Measurements from ENCODE around the gene BEND6. TPM values are rescaled to one million over a fixed set of nuclear protein-coding genes. Genes with fewer than 3 reads are reported as not detected.

BEND6 gene
- total RNA-seq, 1 experiment from 2014 or later = 0.58 TPM

DNA sequence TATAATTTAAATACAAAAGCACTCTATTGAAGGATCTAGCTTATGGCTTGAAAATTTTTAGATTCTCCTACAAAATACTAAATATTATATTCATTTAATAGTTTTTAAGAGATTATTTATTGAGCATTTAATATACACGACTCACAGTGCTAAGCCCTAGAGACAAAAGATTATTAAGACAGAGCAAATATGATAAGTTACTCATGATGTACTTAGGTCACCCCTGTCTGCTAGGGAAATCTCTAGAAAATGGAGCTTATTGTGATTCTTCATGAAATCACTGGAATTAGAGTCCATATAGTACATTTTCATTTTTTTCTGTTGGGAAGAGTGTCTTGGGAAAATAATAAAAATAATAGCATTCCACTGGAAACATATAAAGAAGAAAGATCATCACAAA, 37.8 kb downstream of the BEND6 start:
- Histone ChIP-seq H3K4me3 (ENCODE audit: low read length) (no peak overlapping the region), H3K9me3 (ENCODE audit: low read length) (no peaks in the 10 kb centered on the region), H3K4me1 (ENCODE audit: insufficient read depth, low read length) (peaks cover 14% of the 10 kb centered on the region; the same call in 1 of the 2 replicates), H3K9ac (ENCODE audit: low read length) (no peak overlapping the region), H3K27ac (ENCODE audit: low read length) (no peak overlapping the region), H3K79me2 (ENCODE audit: low read length) (no peaks in the 10 kb centered on the region), H4K20me1 (ENCODE audit: low read length) (no peaks in the 10 kb centered on the region), H3K36me3 (ENCODE audit: low read depth, low read length) (no peaks in the 10 kb centered on the region), H3K9me2 (replicated peaks; ENCODE audit: low read length) (no peaks in the 10 kb centered on the region), H3K4me2 (ENCODE audit: low read length) (no peak overlapping the region), H2AFZ (ENCODE audit: low read length) (no peak overlapping the region), H3F3A (ENCODE audit: low read length, unreplicated experiment) (no peaks in the 10 kb centered on the region), H3K27me3 (ENCODE audit: low read length) (no peaks in the 10 kb centered on the region)
- ATAC-seq (peak; percentile 93), DNase-seq (peak; percentile 27)
- BruUV-seq (replicated peaks) = no TSS peak
- ChIA-PET POLR2A (ENCODE audit: unreplicated experiment) (interaction anchor here (0.6 kb wide), 2 partner anchors 90 to 466 kb away, joined by 3 to 6 read pairs; no protein-coding TSS in a partner anchor), CTCF (interaction anchor here (0.7 to 1.2 kb wide), 4 partner anchors 21 to 113 kb away, joined by 3 to 8 read pairs (median 4); partner anchors contain the start of gene BEND6)
- intact Hi-C loops (cut with micrococcal nuclease) = no loop called here
- TF ChIP-seq EZH2 (IDR thresholded peaks at IDR 0.05; ENCODE audit: low read length, unreplicated experiment) = no peak
- TF ChIP-seq, protein P1, sequence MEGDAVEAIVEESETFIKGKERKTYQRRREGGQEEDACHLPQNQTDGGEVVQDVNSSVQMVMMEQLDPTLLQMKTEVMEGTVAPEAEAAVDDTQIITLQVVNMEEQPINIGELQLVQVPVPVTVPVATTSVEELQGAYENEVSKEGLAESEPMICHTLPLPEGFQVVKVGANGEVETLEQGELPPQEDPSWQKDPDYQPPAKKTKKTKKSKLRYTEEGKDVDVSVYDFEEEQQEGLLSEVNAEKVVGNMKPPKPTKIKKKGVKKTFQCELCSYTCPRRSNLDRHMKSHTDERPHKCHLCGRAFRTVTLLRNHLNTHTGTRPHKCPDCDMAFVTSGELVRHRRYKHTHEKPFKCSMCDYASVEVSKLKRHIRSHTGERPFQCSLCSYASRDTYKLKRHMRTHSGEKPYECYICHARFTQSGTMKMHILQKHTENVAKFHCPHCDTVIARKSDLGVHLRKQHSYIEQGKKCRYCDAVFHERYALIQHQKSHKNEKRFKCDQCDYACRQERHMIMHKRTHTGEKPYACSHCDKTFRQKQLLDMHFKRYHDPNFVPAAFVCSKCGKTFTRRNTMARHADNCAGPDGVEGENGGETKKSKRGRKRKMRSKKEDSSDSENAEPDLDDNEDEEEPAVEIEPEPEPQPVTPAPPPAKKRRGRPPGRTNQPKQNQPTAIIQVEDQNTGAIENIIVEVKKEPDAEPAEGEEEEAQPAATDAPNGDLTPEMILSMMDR (conservative IDR thresholded peaks at IDR 0.05; ENCODE audit: low read depth, low read length) = no peak
- TF ChIP-seq EZH2phosphoT487 (IDR thresholded peaks at IDR 0.05; ENCODE audit: borderline replicate concordance, low read length) = no peak

DNA sequence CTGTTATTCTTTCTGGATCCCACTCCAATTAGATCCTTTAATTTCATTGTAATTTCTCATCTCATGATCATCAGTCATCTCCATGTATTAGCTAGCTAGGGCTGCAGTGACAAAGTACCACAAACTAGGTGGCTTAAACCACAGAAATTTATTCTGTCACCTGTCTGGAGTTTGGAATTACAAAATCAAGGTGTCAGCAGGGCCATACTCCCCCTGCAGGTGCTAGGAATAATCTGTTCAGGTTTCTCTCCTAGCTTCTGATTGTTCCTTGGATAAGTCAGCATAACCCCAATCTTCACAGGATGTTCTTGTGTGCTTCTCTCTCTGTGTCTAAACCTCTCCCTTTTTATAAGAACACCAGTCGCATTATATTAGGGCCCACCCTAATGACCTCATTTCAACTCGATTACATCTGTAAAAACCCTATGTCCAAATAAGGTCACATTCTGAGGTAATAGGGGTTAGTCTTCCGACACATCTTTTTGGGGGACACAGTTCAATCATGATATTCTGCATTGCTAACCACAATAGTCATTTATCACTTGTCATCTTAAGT, 40.5 kb downstream of the BEND6 start:
- BruUV-seq (replicated peaks) = no TSS peak
- Histone ChIP-seq H3F3A (ENCODE audit: low read length, unreplicated experiment) (no peaks in the 10 kb centered on the region), H3K4me1 (ENCODE audit: insufficient read depth, low read length) (peaks cover 14% of the 10 kb centered on the region; the same call in 1 of the 2 replicates), H3K36me3 (ENCODE audit: low read depth, low read length) (no peaks in the 10 kb centered on the region), H4K20me1 (ENCODE audit: low read length) (no peaks in the 10 kb centered on the region), H2AFZ (ENCODE audit: low read length) (no peak overlapping the region), H3K79me2 (ENCODE audit: low read length) (no peaks in the 10 kb centered on the region), H3K4me3 (ENCODE audit: low read length) (no peak overlapping the region), H3K27ac (ENCODE audit: low read length) (no peak overlapping the region), H3K9me3 (ENCODE audit: low read length) (no peaks in the 10 kb centered on the region), H3K27me3 (ENCODE audit: low read length) (no peaks in the 10 kb centered on the region), H3K4me2 (ENCODE audit: low read length) (no peak overlapping the region), H3K9ac (ENCODE audit: low read length) (no peak overlapping the region), H3K9me2 (replicated peaks; ENCODE audit: low read length) (no peaks in the 10 kb centered on the region)
- peak; percentile 39 for ATAC-seq
- ChIA-PET CTCF (interaction anchor here (0.5 to 1.7 kb wide), 6 partner anchors 41 to 319 kb away, joined by 3 to 7 read pairs (median 4); partner anchors contain the start of gene BEND6), POLR2A (ENCODE audit: unreplicated experiment) (interaction anchor here (0.5 kb wide), 1 partner anchor 283 kb away, joined by 11 read pairs; no protein-coding TSS in a partner anchor)
- TF ChIP-seq, protein P1 (conservative IDR thresholded peaks at IDR 0.05; ENCODE audit: low read depth, low read length) = peak; percentile 66
- TF ChIP-seq EZH2phosphoT487 (IDR thresholded peaks at IDR 0.05; ENCODE audit: borderline replicate concordance, low read length) (no peak), EZH2 (IDR thresholded peaks at IDR 0.05; ENCODE audit: low read length, unreplicated experiment) (no peak)
- DNase-seq = peak; percentile 48
- intact Hi-C loops (cut with micrococcal nuclease) = no loop called here

DNA sequence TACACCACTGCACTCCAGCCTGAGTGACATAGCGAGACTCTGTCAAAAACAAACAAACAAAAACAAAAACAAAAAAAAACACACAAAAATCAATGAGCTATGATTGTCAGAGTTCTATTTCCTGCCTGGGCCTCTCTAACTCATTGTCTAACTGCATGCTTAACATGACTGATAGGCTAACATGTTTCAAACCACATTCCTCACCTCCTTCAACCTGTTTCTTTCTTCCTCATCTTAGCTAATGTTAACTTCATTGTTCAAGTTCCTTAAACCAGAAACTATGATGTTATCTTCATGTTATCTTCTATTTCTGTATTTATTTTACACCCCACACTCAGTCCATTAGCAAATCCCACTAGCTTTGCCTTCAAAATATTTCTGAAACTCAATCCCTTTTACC, 41.5 kb downstream of the BEND6 start:
- BruUV-seq (replicated peaks) = no TSS peak
- POLR2A ChIA-PET (ENCODE audit: unreplicated experiment) = interaction anchor here (0.6 kb wide), 1 partner anchor 189 kb away, joined by 5 read pairs; no protein-coding TSS in a partner anchor

More for the DNA sequence above, 41.5 kb downstream of the BEND6 start:
- Histone ChIP-seq H4K20me1 (ENCODE audit: low read length) (no peaks in the 10 kb centered on the region), H3K27ac (ENCODE audit: low read length) (no peak overlapping the region), H3K36me3 (ENCODE audit: low read depth, low read length) (no peaks in the 10 kb centered on the region), H2AFZ (ENCODE audit: low read length) (no peak overlapping the region), H3K9me3 (ENCODE audit: low read length) (no peaks in the 10 kb centered on the region), H3K9me2 (replicated peaks; ENCODE audit: low read length) (no peaks in the 10 kb centered on the region), H3K9ac (ENCODE audit: low read length) (no peak overlapping the region), H3K4me1 (ENCODE audit: insufficient read depth, low read length) (peaks cover 14% of the 10 kb centered on the region; the same call in 1 of the 2 replicates), H3K4me3 (ENCODE audit: low read length) (no peak overlapping the region), H3K79me2 (ENCODE audit: low read length) (no peaks in the 10 kb centered on the region), H3K27me3 (ENCODE audit: low read length) (no peaks in the 10 kb centered on the region), H3K4me2 (ENCODE audit: low read length) (no peak overlapping the region), H3F3A (ENCODE audit: low read length, unreplicated experiment) (no peaks in the 10 kb centered on the region)
- intact Hi-C loops (cut with micrococcal nuclease) = no loop called here
- TF ChIP-seq EZH2 (IDR thresholded peaks at IDR 0.05; ENCODE audit: low read length, unreplicated experiment) = no peak
- no peak for TF ChIP-seq EZH2phosphoT487 (IDR thresholded peaks at IDR 0.05; ENCODE audit: borderline replicate concordance, low read length)
- TF ChIP-seq, protein P1 (conservative IDR thresholded peaks at IDR 0.05; ENCODE audit: low read depth, low read length) = no peak
- ATAC-seq (no peak), DNase-seq (no peak)
- CTCF ChIA-PET = interaction anchor here (1.5 to 1.7 kb wide), 2 partner anchors 92 to 93 kb away, joined by 7 read pairs; no protein-coding TSS in a partner anchor
